T-helper 17 cell (primary cell): ENCODE results near the gene CEP131. TPM values are rescaled to one million over a fixed set of nuclear protein-coding genes. Genes with fewer than 3 reads are reported as not detected.

Experiments
- ATAC-seq: fragments of 150-1000 bp; cut with Tn5 transposase; 2 replicates; pipeline ENCODE4 v1.10.0; 2021; ENCODE audit warnings: mild to moderate bottlenecking, moderate library complexity
- DNase-seq, 3 donors: peaks; one replicate each; pipeline versions ENCODE4 v3.0.0 to v3.0.0-alpha.2; 2020 to 2021
- H3K9me3 ChIP-seq: one replicate; pipeline ENCODE4 v1.7.0; 2013; ENCODE audit warnings: low read length, mild to moderate bottlenecking; ENCODE audit not compliant: control insufficient read depth, poor library complexity, severe bottlenecking
- H3K27ac Mint-ChIP-seq: one replicate; pipeline ENCODE4 v1.8.0; 2022; ENCODE audit warnings: mild to moderate bottlenecking, moderate library complexity, mixed read lengths
- H3K27me3 Mint-ChIP-seq: one replicate; pipeline ENCODE4 v1.8.0; 2022; ENCODE audit warnings: mixed read lengths
- H3K36me3 Mint-ChIP-seq: one replicate; pipeline ENCODE4 v1.8.0; 2022; ENCODE audit warnings: low read depth, mixed read lengths
- H3K4me1 Mint-ChIP-seq: one replicate; pipeline ENCODE4 v1.8.0; 2022; ENCODE audit warnings: mild to moderate bottlenecking, mixed read lengths
- H3K4me3 Mint-ChIP-seq: one replicate; pipeline ENCODE4 v1.8.0; 2022; ENCODE audit warnings: mild to moderate bottlenecking, moderate library complexity, mixed read lengths
- total RNA-seq, 4 donors: library from RNA in 2 of 4; stranded (reverse) in 2 of 4; gene quantifications; one replicate each; pipeline ENCODE4 v1.2.3 and lab custom pipeline; 2022 to 2026

CEP131 gene
- total RNA-seq (10 to 100 TPM in 1 of 2 donors, 1 to 10 TPM in 1; 8.2 to 10.5 TPM), total RNA-seq (lab: John Stamatoyannopoulos, UW) (17.9 to 26.9 reads per million in 2 donors)

- H3K36me3 Mint-ChIP-seq = no peaks in the 10 kb centered on the region
Observed at GRCh38 chr17:81222906-81223761, at the start of gene CEP131. TSS of gene CEP131 (minus strand) at chr17:81222965. CDS start at chr17:81220056, 2,909 bp downstream.

GRCh38 chr17:81271226-81271625 is 48.5 kb upstream of the CEP131 start:
- Mint-ChIP-seq H3K36me3 (peaks cover 4% of the 10 kb centered on the region), H3K4me3 (no peak overlapping the region), H3K27me3 (no peaks in the 10 kb centered on the region), H3K27ac (no peak overlapping the region), H3K4me1 (peaks cover 20% of the 10 kb centered on the region)
- H3K9me3 ChIP-seq = no peaks in the 10 kb centered on the region
- DNase-seq (no peak), ATAC-seq (no peak)

More at GRCh38 chr17:81222906-81223761, at the start of gene CEP131:
- Mint-ChIP-seq H3K4me1 (peaks cover 8% of the 10 kb centered on the region), H3K27me3 (no peaks in the 10 kb centered on the region), H3K4me3 (peak within 1 kb of the TSS; percentile 86), H3K27ac (peak within 1 kb of the TSS; percentile 78)
- DNase-seq (peak; percentile 99 to 100 (median 99)), ATAC-seq (peak; percentile 96)
- H3K9me3 ChIP-seq = no peaks in the 10 kb centered on the region

GRCh38 chr17:81270279-81270678 is 47.5 kb upstream of the CEP131 start:
- DNase-seq (no peak), ATAC-seq (no peak)
- Mint-ChIP-seq H3K27me3 (no peaks in the 10 kb centered on the region), H3K36me3 (peaks cover 4% of the 10 kb centered on the region), H3K27ac (no peak overlapping the region), H3K4me3 (no peak overlapping the region), H3K4me1 (peaks cover 20% of the 10 kb centered on the region)
- H3K9me3 ChIP-seq = no peaks in the 10 kb centered on the region

GRCh38 chr17:81267390-81268067 is 44.8 kb upstream of the CEP131 start:
- peaks cover 4% of the 10 kb centered on the region for H3K36me3 Mint-ChIP-seq
- H3K27ac Mint-ChIP-seq = no peak overlapping the region
- DNase-seq (no peak), ATAC-seq (no peak)
- no peak overlapping the region for H3K4me3 Mint-ChIP-seq
- no peaks in the 10 kb centered on the region for H3K27me3 Mint-ChIP-seq
- H3K4me1 Mint-ChIP-seq = peaks cover 14% of the 10 kb centered on the region
- H3K9me3 ChIP-seq = no peaks in the 10 kb centered on the region

GRCh38 chr17:81265576-81265975 is 42.8 kb upstream of the CEP131 start:
- Mint-ChIP-seq H3K4me3 (no peak overlapping the region), H3K27me3 (no peaks in the 10 kb centered on the region), H3K36me3 (peaks cover 4% of the 10 kb centered on the region), H3K27ac (peak overlapping the region; percentile 78), H3K4me1 (peaks cover 12% of the 10 kb centered on the region)
- ATAC-seq (no peak), DNase-seq (no peak)
- H3K9me3 ChIP-seq = no peaks in the 10 kb centered on the region

GRCh38 chr17:81264640-81265039 is 41.9 kb upstream of the CEP131 start:
- no peaks in the 10 kb centered on the region for H3K9me3 ChIP-seq
- H3K4me3 Mint-ChIP-seq = no peak overlapping the region
- DNase-seq = no peak
- no peaks in the 10 kb centered on the region for H3K27me3 Mint-ChIP-seq
- no peak overlapping the region for H3K27ac Mint-ChIP-seq
- peaks cover 12% of the 10 kb centered on the region for H3K4me1 Mint-ChIP-seq
- no peak for ATAC-seq
- peaks cover 4% of the 10 kb centered on the region for H3K36me3 Mint-ChIP-seq

GRCh38 chr17:81263371-81264181 is 40.8 kb upstream of the CEP131 start:
- Mint-ChIP-seq H3K4me1 (peaks cover 7% of the 10 kb centered on the region), H3K27ac (no peak overlapping the region), H3K4me3 (no peak overlapping the region), H3K27me3 (no peaks in the 10 kb centered on the region), H3K36me3 (no peaks in the 10 kb centered on the region)
- H3K9me3 ChIP-seq = no peaks in the 10 kb centered on the region
- no peak for DNase-seq
- no peak for ATAC-seq

GRCh38 chr17:81261582-81262336 is 39.0 kb upstream of the CEP131 start:
- no peaks in the 10 kb centered on the region for H3K9me3 ChIP-seq
- DNase-seq (no peak), ATAC-seq (no peak)
- Mint-ChIP-seq H3K36me3 (no peaks in the 10 kb centered on the region), H3K27me3 (no peaks in the 10 kb centered on the region), H3K4me3 (no peak overlapping the region), H3K27ac (peak overlapping the region; percentile 39), H3K4me1 (no peaks in the 10 kb centered on the region)

GRCh38 chr17:81261096-81261495 is 38.3 kb upstream of the CEP131 start:
- Mint-ChIP-seq H3K27me3 (no peaks in the 10 kb centered on the region), H3K4me1 (no peaks in the 10 kb centered on the region), H3K4me3 (no peak overlapping the region), H3K36me3 (no peaks in the 10 kb centered on the region), H3K27ac (no peak overlapping the region)
- no peak for ATAC-seq
- H3K9me3 ChIP-seq = no peaks in the 10 kb centered on the region
- no peak for DNase-seq

GRCh38 chr17:81260641-81261040 is 37.9 kb upstream of the CEP131 start:
- H3K4me3 Mint-ChIP-seq = no peak overlapping the region
- no peak for DNase-seq
- ATAC-seq = no peak
- no peaks in the 10 kb centered on the region for H3K4me1 Mint-ChIP-seq
- no peak overlapping the region for H3K27ac Mint-ChIP-seq
- no peaks in the 10 kb centered on the region for H3K9me3 ChIP-seq
- H3K36me3 Mint-ChIP-seq = no peaks in the 10 kb centered on the region
- H3K27me3 Mint-ChIP-seq = no peaks in the 10 kb centered on the region

- H3K27ac Mint-ChIP-seq = no peak overlapping the region
Observed at GRCh38 chr17:81260171-81260570, 37.4 kb upstream of the CEP131 start.

GRCh38 chr17:81259058-81259605 is 36.4 kb upstream of the CEP131 start:
- H3K27ac Mint-ChIP-seq = no peak overlapping the region

More at GRCh38 chr17:81260171-81260570, 37.4 kb upstream of the CEP131 start:
- no peaks in the 10 kb centered on the region for H3K4me1 Mint-ChIP-seq
- no peaks in the 10 kb centered on the region for H3K9me3 ChIP-seq
- no peaks in the 10 kb centered on the region for H3K27me3 Mint-ChIP-seq
- no peak for DNase-seq
- no peak overlapping the region for H3K4me3 Mint-ChIP-seq
- ATAC-seq = no peak
- no peaks in the 10 kb centered on the region for H3K36me3 Mint-ChIP-seq

More at GRCh38 chr17:81259058-81259605, 36.4 kb upstream of the CEP131 start:
- Mint-ChIP-seq H3K4me3 (no peak overlapping the region), H3K27me3 (no peaks in the 10 kb centered on the region), H3K36me3 (no peaks in the 10 kb centered on the region), H3K4me1 (no peaks in the 10 kb centered on the region)
- H3K9me3 ChIP-seq = no peaks in the 10 kb centered on the region
- no peak for ATAC-seq
- DNase-seq = no peak
